Skeletal muscle satellite cell (primary cell): ENCODE results near the gene PROK1.
"Not testable (repeated sequence)": the region's sequence is repeated elsewhere in the genome, so short reads cannot be mapped to it uniquely, and the experiment has no call there.

Source experiments
- H3K27me3 ChIP-seq: 2 replicates; pipeline ENCODE4 v1.7.0; 2013; ENCODE audit warnings: low read length; ENCODE audit not compliant: control insufficient read depth, insufficient read depth
- H3K36me3 ChIP-seq: 2 replicates; pipeline ENCODE4 v1.7.0; 2013; ENCODE audit warnings: mild to moderate bottlenecking, control low read depth, low read length; ENCODE audit not compliant: insufficient read depth
- H3K4me1 ChIP-seq: 2 replicates; pipeline ENCODE4 v1.7.0; 2013; ENCODE audit warnings: low read length; ENCODE audit not compliant: control insufficient read depth, insufficient read depth
- H3K4me2 ChIP-seq: 2 replicates; pipeline ENCODE4 v1.7.0; 2013; ENCODE audit warnings: mild to moderate bottlenecking, low read length
- H3K4me3 ChIP-seq: 2 replicates; pipeline ENCODE4 v1.7.0; 2013; ENCODE audit warnings: low read length
- H3K9ac ChIP-seq: 2 replicates; pipeline ENCODE4 v1.7.0; 2013; ENCODE audit warnings: mild to moderate bottlenecking, low read depth, low read length, moderate library complexity
- H3K9me3 ChIP-seq: replicated peaks from 2 replicates; pipeline ENCODE4 v1.7.0; 2013; ENCODE audit warnings: mild to moderate bottlenecking, control low read depth, low read length

Gene PROK1

GRCh38 chr1:110436635-110437034, 14.3 kb upstream of the PROK1 start:
- H3K4me2 ChIP-seq, result no peak overlapping the region
- H3K27me3 ChIP-seq, result peaks cover 61% of the 10 kb centered on the region
- H3K36me3 ChIP-seq, result no peaks in the 10 kb centered on the region
- no peaks in the 10 kb centered on the region for H3K9me3 ChIP-seq
- no peaks in the 10 kb centered on the region for H3K4me1 ChIP-seq
- H3K9ac ChIP-seq, result no peak overlapping the region
- H3K4me3 ChIP-seq, result no peak overlapping the region

GRCh38 chr1:110437645-110438299, 13.2 kb upstream of the PROK1 start:
- not testable (repeated sequence) for H3K4me3 ChIP-seq, H3K4me1 ChIP-seq, H3K9ac ChIP-seq, H3K9me3 ChIP-seq, H3K36me3 ChIP-seq, H3K4me2 ChIP-seq
- H3K27me3 ChIP-seq, result peaks cover 66% of the 10 kb centered on the region

- Histone ChIP-seq H3K9me3 (no peaks in the 10 kb centered on the region), H3K27me3 (peaks cover 58% of the 10 kb centered on the region), H3K4me1 (no peaks in the 10 kb centered on the region), H3K4me3 (no peak overlapping the region), H3K4me2 (no peak overlapping the region), H3K9ac (no peak overlapping the region), H3K36me3 (no peaks in the 10 kb centered on the region)
Measured at GRCh38 chr1:110438893-110439292, 12.1 kb upstream of the PROK1 start.

GRCh38 chr1:110439873-110440272, 11.1 kb upstream of the PROK1 start:
- H3K36me3 ChIP-seq, H3K9me3 ChIP-seq, H3K4me2 ChIP-seq, H3K9ac ChIP-seq, H3K4me3 ChIP-seq, H3K4me1 ChIP-seq: not testable (repeated sequence)
- peaks cover 54% of the 10 kb centered on the region for H3K27me3 ChIP-seq

- no peaks in the 10 kb centered on the region for H3K4me1 ChIP-seq
- H3K9ac ChIP-seq, result no peak overlapping the region
- H3K36me3 ChIP-seq, result no peaks in the 10 kb centered on the region
Measured at GRCh38 chr1:110440877-110441276, 10.1 kb upstream of the PROK1 start.

GRCh38 chr1:110441888-110442287, 9.1 kb upstream of the PROK1 start:
- Histone ChIP-seq H3K9ac (no peak overlapping the region), H3K9me3 (no peaks in the 10 kb centered on the region), H3K36me3 (no peaks in the 10 kb centered on the region), H3K27me3 (peaks cover 39% of the 10 kb centered on the region), H3K4me1 (no peaks in the 10 kb centered on the region), H3K4me2 (no peak overlapping the region), H3K4me3 (no peak overlapping the region)

More at GRCh38 chr1:110440877-110441276, 10.1 kb upstream of the PROK1 start:
- peaks cover 44% of the 10 kb centered on the region for H3K27me3 ChIP-seq
- no peaks in the 10 kb centered on the region for H3K9me3 ChIP-seq
- H3K4me3 ChIP-seq, result no peak overlapping the region
- H3K4me2 ChIP-seq, result no peak overlapping the region

GRCh38 chr1:110443451-110443850, 7.5 kb upstream of the PROK1 start:
- Histone ChIP-seq H3K4me1 (no peaks in the 10 kb centered on the region), H3K4me3 (no peak overlapping the region), H3K27me3 (peaks cover 46% of the 10 kb centered on the region), H3K36me3 (no peaks in the 10 kb centered on the region), H3K9ac (no peak overlapping the region), H3K9me3 (no peaks in the 10 kb centered on the region), H3K4me2 (no peak overlapping the region)

GRCh38 chr1:110444561-110444960, 6.4 kb upstream of the PROK1 start:
- H3K4me1 ChIP-seq, result no peaks in the 10 kb centered on the region
- H3K27me3 ChIP-seq, result peaks cover 42% of the 10 kb centered on the region

GRCh38 chr1:110449661-110450651, 993 bp upstream of the PROK1 start:
- no peaks in the 10 kb centered on the region for H3K36me3 ChIP-seq
- no peak overlapping the region for H3K9ac ChIP-seq
- no peak overlapping the region for H3K4me3 ChIP-seq
- peaks cover 72% of the 10 kb centered on the region for H3K27me3 ChIP-seq
- no peaks in the 10 kb centered on the region for H3K9me3 ChIP-seq
- no peaks in the 10 kb centered on the region for H3K4me1 ChIP-seq
- no peak overlapping the region for H3K4me2 ChIP-seq

More at GRCh38 chr1:110444561-110444960, 6.4 kb upstream of the PROK1 start:
- H3K4me2 ChIP-seq, result no peak overlapping the region
- no peak overlapping the region for H3K9ac ChIP-seq
- no peak overlapping the region for H3K4me3 ChIP-seq
- no peaks in the 10 kb centered on the region for H3K36me3 ChIP-seq
- H3K9me3 ChIP-seq, result no peaks in the 10 kb centered on the region

- Histone ChIP-seq H3K4me1 (no peaks in the 10 kb centered on the region), H3K4me2 (no peak overlapping the region), H3K36me3 (no peaks in the 10 kb centered on the region), H3K4me3 (no peak overlapping the region), H3K27me3 (peaks cover 72% of the 10 kb centered on the region), H3K9me3 (no peaks in the 10 kb centered on the region), H3K9ac (no peak overlapping the region)
Measured at GRCh38 chr1:110452330-110452729, 1.4 kb downstream of the PROK1 start.

- H3K36me3 ChIP-seq, result no peaks in the 10 kb centered on the region
Measured at GRCh38 chr1:110453829-110454228, 2.9 kb downstream of the PROK1 start.

More at GRCh38 chr1:110453829-110454228, 2.9 kb downstream of the PROK1 start:
- H3K9ac ChIP-seq, result no peak overlapping the region
- H3K9me3 ChIP-seq, result no peaks in the 10 kb centered on the region
- no peak overlapping the region for H3K4me2 ChIP-seq
- no peaks in the 10 kb centered on the region for H3K4me1 ChIP-seq
- H3K4me3 ChIP-seq, result no peak overlapping the region
- peaks cover 57% of the 10 kb centered on the region for H3K27me3 ChIP-seq
